ENCODE measurements around the gene TMEM45B.
A peak's percentile ranks its signal among the peaks of the same experiment; 100 is the strongest.
"Not testable (repeated sequence)": the region's sequence is repeated elsewhere in the genome, so short reads cannot be mapped to it uniquely, and the experiment has no call there.

TMEM45B gene

GRCh38 chr11:129852125-129852740 lies 36.6 kb downstream of the TMEM45B start:
- no peak for DNase-seq (ENCODE audit: low read depth)

GRCh38 chr11:129853518-129854231 lies 38.0 kb downstream of the TMEM45B start:
- DNase-seq (ENCODE audit: low read depth), result no peak

DNA sequence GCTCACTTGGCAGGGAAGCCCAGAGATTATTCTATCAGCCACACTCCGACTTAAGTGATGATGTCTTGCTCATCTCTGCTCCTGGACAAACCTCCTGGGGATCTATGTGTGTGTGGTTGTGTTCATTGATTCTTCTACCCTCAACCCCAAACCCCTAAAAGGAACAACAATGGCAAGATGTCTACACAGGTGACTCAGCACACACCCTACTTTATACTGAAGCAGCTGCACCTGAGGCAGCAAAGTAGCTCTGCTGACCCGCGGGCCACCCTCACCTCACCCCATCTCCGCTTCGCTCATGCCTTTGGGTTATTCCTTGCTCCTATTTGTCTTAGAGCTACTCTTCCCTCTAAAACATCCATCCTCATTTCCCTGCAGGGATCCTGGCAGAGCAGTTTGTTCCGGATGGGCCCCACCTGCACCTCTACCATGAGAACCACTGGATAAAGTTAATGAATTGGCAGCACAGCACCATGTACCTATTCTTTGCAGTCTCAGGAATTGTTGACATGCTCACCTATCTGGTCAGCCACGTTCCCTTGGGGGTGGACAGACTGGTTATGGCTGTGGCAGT lies 38.7 kb downstream of the TMEM45B start:
- DNase-seq (ENCODE audit: low read depth), result no peak

DNA sequence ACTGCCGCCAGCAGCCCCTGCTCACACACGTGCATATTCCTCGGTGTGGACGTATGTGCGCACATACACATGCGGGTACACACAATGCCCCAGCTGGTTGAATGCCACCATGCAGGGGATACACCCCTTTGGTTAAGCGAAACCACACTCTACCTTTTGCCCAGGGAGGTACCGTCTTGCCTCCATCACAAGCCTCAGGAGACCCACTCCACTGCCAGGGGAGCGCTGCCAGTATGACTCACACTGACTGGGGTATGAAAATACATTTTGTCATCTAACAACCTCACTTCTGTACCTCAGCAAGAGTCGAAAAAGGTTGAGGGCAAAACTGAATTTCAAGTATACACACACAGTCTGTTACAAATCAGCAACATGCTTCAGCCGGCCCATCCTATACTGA lies 39.4 kb downstream of the TMEM45B start:
- DNase-seq (ENCODE audit: low read depth), result no peak

GRCh38 chr11:129856036-129856435 lies 40.4 kb downstream of the TMEM45B start:
- DNase-seq (ENCODE audit: low read depth), result no peak

GRCh38 chr11:129861702-129862522 lies 46.3 kb downstream of the TMEM45B start:
- peak; percentile 72 for DNase-seq (ENCODE audit: low read depth)

GRCh38 chr11:129864811-129865210 lies 49.2 kb downstream of the TMEM45B start:
- DNase-seq (ENCODE audit: low read depth), result no peak

DNA sequence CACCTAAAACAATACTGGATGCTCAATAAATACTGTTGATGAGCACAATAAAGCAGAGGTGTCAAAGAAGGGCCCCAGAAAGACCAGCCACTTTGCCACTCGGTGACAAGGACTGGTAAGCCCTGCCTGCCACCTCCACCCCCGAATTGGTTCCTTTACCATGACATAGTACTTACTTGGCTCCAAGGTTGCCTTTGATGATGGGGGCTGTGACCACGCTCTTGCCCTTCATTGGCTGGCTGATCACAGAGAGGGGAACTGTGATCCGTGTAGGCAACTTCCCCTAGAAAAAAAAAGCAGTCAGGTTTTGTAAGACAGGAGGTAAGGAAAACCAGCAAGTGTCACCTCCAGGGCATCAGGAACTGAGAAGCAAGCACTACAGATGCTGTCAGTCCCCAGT lies 50.1 kb downstream of the TMEM45B start:
- DNase-seq (ENCODE audit: low read depth), result no peak

- no peak for DNase-seq (ENCODE audit: low read depth)
Observed at GRCh38 chr11:129866311-129866710, 50.7 kb downstream of the TMEM45B start.

- DNase-seq (ENCODE audit: low read depth), result not testable (repeated sequence)
Observed at GRCh38 chr11:129868626-129869025, 53.0 kb downstream of the TMEM45B start.

DNA sequence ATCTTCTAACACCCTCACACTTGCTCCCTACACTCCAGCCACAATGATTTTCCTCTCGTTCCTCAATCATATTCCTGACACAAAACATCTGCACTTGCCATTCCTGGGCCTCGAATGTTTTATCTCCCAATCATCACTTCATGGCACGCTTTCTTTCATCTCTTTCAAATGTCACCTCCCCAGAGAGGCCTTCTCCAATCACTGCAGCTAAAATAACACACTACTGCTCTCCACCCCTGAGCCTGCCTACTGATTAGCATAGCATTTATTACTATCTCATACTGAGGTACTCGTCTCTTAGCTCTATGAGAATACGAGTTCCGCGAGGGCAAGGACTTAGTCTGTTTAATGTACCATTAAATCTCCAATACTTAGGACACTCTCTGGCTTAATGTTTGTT lies 56.3 kb downstream of the TMEM45B start:
- DNase-seq (ENCODE audit: low read depth), result no peak

GRCh38 chr11:129880311-129880710 lies 64.7 kb downstream of the TMEM45B start:
- DNase-seq (ENCODE audit: low read depth), result no peak

GRCh38 chr11:129881570-129882170 lies 66.0 kb downstream of the TMEM45B start:
- no peak for DNase-seq (ENCODE audit: low read depth)

- no peak for DNase-seq (ENCODE audit: low read depth)
Observed at GRCh38 chr11:129884581-129884980, 68.9 kb downstream of the TMEM45B start.

DNA sequence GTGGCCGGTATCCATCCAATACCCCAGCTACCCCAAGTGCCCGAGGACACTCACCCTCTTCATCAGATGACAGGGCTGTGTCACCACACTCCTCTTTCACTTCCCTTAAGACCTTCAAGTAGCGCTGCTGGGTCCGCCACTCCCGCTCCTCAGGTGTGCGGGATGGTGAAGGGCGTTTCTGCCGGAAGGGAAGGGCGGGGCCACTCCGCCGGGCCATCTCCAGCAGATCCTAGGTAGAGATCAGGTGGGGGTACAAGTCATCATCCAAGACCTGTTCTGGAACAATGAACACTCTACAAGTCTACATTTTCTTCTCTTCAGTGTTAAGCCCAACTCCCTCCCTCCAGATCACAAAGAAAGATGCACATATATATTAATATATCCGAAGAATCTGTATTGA lies 69.7 kb downstream of the TMEM45B start:
- DNase-seq (ENCODE audit: low read depth), result no peak

DNA sequence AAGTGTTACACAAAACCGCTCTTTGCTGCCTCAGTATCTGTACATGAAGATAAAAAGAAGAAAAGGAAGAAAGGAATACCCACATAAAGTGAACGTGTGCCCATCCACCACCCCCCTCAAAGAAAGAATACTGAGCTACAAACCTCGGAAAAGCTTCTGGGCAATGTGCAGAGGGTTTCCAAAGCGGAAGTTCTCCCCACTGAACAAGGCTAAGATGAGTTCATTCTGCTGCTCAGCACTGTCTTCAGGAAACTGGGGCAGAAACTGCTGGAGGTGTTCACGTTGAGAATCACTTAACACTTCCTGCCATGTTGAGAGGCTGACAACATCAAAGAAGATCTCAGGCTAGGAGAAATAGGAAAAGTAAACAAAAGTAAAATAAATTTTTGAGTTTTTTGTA lies 72.8 kb downstream of the TMEM45B start:
- no peak for DNase-seq (ENCODE audit: low read depth)

DNA sequence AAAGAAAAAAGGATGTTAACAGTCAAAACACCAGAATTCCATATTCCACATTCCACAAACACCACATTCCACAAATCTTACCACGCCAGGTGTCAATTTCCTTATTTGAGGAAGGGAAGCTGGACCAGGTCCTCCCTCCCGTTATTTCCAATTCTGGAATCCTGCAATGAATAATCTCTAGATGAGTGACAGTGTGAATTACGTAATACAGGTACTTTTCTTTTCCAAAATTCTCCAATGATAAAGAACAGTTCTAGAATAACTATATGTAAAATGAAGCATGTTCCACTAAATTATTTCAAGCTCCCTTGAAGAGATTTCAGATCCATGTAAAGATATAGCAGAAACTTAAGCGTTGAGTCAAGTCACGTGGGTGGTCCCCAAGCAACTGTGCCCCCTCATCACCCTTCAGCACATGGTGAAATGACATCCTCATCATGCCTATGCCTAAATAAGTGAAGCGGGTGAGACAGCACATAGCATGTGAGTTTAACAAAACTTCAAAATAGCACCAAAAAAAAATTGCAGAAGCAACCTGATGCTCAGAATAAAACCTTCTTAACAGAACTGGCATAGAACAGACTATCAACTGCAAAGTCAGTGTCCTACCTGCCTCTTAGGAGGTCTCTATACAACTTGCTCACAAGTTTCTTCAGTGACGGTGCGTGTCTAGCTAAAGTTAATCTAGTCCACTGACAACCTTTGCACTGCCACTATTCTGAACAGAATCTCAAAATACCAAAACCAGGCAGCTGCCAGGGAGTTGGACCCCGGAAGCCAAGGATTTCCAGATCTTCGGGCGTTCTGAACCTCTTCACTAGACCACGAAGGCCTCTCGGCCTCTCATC lies 78.9 kb downstream of the TMEM45B start:
- no peak for DNase-seq (ENCODE audit: low read depth)

- peak; percentile 20 for DNase-seq (ENCODE audit: low read depth)
Observed at GRCh38 chr11:129895126-129896041, 79.7 kb downstream of the TMEM45B start, which contains the start of gene NFRKB. Gene NFRKB, minus strand, starts transcription at chr11:129895578. Its CDS starts 2,729 bp downstream, at chr11:129892849.

DNA sequence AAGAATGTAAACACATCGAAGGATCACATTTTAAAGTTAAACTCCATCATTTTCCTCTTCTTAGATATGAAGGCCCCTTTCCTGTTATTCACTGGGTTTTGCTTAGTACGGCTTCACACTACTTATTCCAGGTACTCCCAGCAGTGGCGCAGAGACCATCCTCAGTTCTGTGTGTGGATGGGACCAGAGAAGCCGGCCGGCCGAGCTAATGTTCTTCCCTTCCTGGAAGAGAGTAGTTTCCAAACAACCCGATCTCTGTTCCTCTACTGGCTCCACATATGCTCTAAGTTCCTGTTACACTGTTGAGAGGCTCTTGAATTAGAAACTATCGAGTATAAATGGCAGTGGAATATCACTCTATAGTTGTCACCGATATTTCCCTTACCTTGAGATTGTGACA lies 80.4 kb downstream of the TMEM45B start:
- no peak for DNase-seq (ENCODE audit: low read depth)

DNA sequence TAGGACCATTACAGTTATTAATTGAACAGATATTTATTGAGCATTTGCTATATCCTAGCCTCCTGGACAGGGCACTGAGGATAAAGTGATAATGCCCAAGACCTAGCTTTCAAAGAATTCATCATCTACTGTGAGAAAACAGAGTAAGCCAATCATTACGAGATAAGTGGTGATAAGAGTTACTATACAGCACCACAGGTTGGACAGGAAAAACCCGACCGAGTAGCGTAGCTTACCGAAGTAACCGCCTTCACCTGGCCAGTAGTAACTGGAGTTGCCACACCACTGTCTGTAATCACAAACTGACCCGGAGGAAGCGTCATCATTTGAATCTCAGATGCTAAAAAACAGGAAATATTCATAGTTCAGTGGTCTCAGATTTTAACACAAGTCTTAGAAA lies 89.8 kb downstream of the TMEM45B start:
- DNase-seq (ENCODE audit: low read depth), result no peak

Data from fibroblast of the conjunctiva (primary cell).